Transverse colon (tissue), 3 donors: ENCODE results near the gene CXorf58.
"Not testable (repeated sequence)": the region's sequence is repeated elsewhere in the genome, so short reads cannot be mapped to it uniquely, and the experiment has no call there.

Experiments used
- POLR2A ChIP-seq: fragments of 450-650 bp; IDR thresholded peaks from one replicate; pipeline ENCODE4 v1.6.1; 2016; ENCODE audit warnings: antibody characterized with exemption, mild to moderate bottlenecking, moderate library complexity
- POLR2AphosphoS5 ChIP-seq, 3 donors: sonication (generic); formaldehyde crosslinking; IDR thresholded peaks; one replicate each; pipeline ENCODE4 v1.6.1; 2016; ENCODE audit warnings: antibody characterized with exemption in 3 of 3

DNA sequence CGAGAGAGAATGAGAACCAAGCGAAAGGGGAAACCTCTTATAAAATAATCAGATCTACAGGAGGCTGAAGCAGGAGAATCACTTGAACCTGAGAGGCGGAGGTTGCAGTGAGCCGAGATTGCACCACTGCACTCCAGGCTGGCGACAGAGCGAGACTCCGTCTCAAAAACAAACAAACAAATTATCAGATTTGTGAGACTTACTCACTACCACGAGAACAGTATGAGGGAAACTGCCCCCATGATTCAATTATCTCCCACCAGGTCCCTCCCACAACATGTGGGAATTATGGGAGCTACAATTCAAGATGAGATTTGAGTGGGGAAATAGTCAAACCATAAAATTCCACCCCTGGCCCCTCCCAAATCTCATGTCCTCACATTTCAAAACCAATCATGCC, 57.8 kb downstream of the CXorf58 start:
- not testable (repeated sequence) for TF ChIP-seq POLR2AphosphoS5 (IDR thresholded peaks at IDR 0.05); POLR2A
